Thymus (tissue), 2 donors: ENCODE measurements around the gene TRIM40. TPM values are rescaled to one million over a fixed set of nuclear protein-coding genes. Genes with fewer than 3 reads are reported as not detected.

Experiments
- polyA plus RNA-seq: library from polyadenylated mRNA; stranded (reverse); fragments of 200-250 nt; gene quantifications from one replicate; pipeline ENCODE4 v1.2.3, GENCODE V29; 2013
- total RNA-seq: library from RNA; stranded (reverse); fragments of 120-200 nt; gene quantifications from one replicate; pipeline ENCODE4 v1.2.4, GENCODE V29; 2013
- donor health status: healthy.

Gene TRIM40
- total and polyA plus RNA-seq, 2 donors: 0.09 to 0.16 TPM

Other genes with a start within 250 kb of the TRIM40 start
- 741 TPM for gene HLA-A, start 193.6 kb upstream of the TRIM40 start, total RNA-seq
- 1,655 TPM for gene HLA-A, start 193.6 kb upstream of the TRIM40 start, polyA plus RNA-seq
- 95.9 TPM for gene POLR1H, start 74.9 kb upstream of the TRIM40 start, total RNA-seq
- gene POLR1H, start 74.9 kb upstream of the TRIM40 start, polyA plus RNA-seq: 91.0 TPM
- gene PPP1R11, start 68.9 kb upstream of the TRIM40 start, total RNA-seq: 32.8 TPM
- 50.5 TPM for gene PPP1R11, start 68.9 kb upstream of the TRIM40 start, polyA plus RNA-seq
- 0.19 TPM for gene RNF39, start 60.4 kb upstream of the TRIM40 start, total RNA-seq
- 2.0 TPM for gene RNF39, start 60.4 kb upstream of the TRIM40 start, polyA plus RNA-seq
- gene TRIM31, start 23.1 kb upstream of the TRIM40 start, total RNA-seq: 0.28 TPM
- gene TRIM31, start 23.1 kb upstream of the TRIM40 start, polyA plus RNA-seq: 1.4 TPM
- 0.57 TPM for gene TRIM10, start 25.1 kb downstream of the TRIM40 start, total RNA-seq
- 0.16 TPM for gene TRIM10, start 25.1 kb downstream of the TRIM40 start, polyA plus RNA-seq
- gene TRIM15, start 27.4 kb downstream of the TRIM40 start, total RNA-seq: 0.19 TPM
- gene TRIM15, start 27.4 kb downstream of the TRIM40 start, polyA plus RNA-seq: 0.59 TPM
- 19.7 TPM for gene TRIM26, start 77.3 kb downstream of the TRIM40 start, total RNA-seq
- gene TRIM26, start 77.3 kb downstream of the TRIM40 start, polyA plus RNA-seq: 31.3 TPM
- gene TRIM39, start 190.8 kb downstream of the TRIM40 start, total RNA-seq: 7.2 TPM
- gene TRIM39, start 190.8 kb downstream of the TRIM40 start, polyA plus RNA-seq: 12.7 TPM
- 35.4 TPM for gene RPP21, start 209.0 kb downstream of the TRIM40 start, total RNA-seq
- 76.2 TPM for gene RPP21, start 209.0 kb downstream of the TRIM40 start, polyA plus RNA-seq